ENCODE measurements around the gene SHC3.

DNA sequence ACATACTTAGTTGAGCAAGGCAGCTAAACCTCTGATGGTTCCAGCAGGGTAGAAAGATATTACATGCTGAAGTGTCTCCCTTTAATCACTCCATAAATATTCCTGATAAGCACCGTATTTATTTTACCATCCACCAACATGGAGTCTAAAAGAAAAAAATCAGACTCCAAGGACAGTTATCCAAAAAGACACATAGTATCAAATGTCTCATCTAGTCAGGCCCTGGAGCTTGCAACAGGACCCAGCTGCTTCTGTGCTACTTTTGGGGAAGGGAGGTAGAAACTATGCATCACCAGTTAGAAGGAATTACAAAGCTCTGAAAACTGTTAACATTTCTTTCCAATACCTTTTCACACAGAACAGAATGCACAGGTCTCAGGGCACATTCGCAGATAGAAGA, 99.2 kb downstream of the SHC3 start:
- TF ChIP-seq, protein P1, sequence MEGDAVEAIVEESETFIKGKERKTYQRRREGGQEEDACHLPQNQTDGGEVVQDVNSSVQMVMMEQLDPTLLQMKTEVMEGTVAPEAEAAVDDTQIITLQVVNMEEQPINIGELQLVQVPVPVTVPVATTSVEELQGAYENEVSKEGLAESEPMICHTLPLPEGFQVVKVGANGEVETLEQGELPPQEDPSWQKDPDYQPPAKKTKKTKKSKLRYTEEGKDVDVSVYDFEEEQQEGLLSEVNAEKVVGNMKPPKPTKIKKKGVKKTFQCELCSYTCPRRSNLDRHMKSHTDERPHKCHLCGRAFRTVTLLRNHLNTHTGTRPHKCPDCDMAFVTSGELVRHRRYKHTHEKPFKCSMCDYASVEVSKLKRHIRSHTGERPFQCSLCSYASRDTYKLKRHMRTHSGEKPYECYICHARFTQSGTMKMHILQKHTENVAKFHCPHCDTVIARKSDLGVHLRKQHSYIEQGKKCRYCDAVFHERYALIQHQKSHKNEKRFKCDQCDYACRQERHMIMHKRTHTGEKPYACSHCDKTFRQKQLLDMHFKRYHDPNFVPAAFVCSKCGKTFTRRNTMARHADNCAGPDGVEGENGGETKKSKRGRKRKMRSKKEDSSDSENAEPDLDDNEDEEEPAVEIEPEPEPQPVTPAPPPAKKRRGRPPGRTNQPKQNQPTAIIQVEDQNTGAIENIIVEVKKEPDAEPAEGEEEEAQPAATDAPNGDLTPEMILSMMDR (IDR thresholded peaks at IDR 0.05) = no peak
- no peak for TF ChIP-seq POLR2A (IDR thresholded peaks at IDR 0.05; ENCODE audit: low read depth)
